ENCODE data around the gene ASMTL. TPM values are rescaled to one million over a fixed set of nuclear protein-coding genes. Genes with fewer than 3 reads are reported as not detected.

Gene ASMTL
- total and polyA plus RNA-seq, 2 of the 13 experiments (the other 11 are each of a cell fraction or from before 2014, with no cell fraction given): 5.6 to 16.3 TPM

GRCh38 chrX:1391707-1392375, 60.9 kb downstream of the ASMTL start, which contains the start of gene SLC25A6 (continued):
- TF ChIP-seq NFAT5 (CRISPR knock-in tag; IDR thresholded peaks at IDR 0.05) (peak; percentile 46; the same call in 1 of the 2 replicates), MED13 (CRISPR knock-in tag; IDR thresholded peaks at IDR 0.05) (peak; percentile 58), ZNF580 (CRISPR knock-in tag; IDR thresholded peaks at IDR 0.05; ENCODE audit: borderline replicate concordance, low read depth) (no peak; the same call in 1 of the 2 replicates), GMEB2 (CRISPR knock-in tag; IDR thresholded peaks at IDR 0.05; ENCODE audit: low read depth) (peak; percentile 54; the same call in 1 of the 2 replicates), POLR2G (IDR thresholded peaks at IDR 0.05; ENCODE audit: low read depth, low read length) (peak; percentile 94), HDAC6 (IDR thresholded peaks at IDR 0.05; ENCODE audit: low read depth, low read length) (no peak), ZNF451 (CRISPR knock-in tag; IDR thresholded peaks at IDR 0.05) (no peak; the same call in 1 of the 2 replicates), HNF4A (CRISPR knock-in tag; IDR thresholded peaks at IDR 0.05) (no peak; the same call in 1 of the 2 replicates), TFE3 (CRISPR knock-in tag; IDR thresholded peaks at IDR 0.05) (peak; percentile 87), GLI4 (CRISPR knock-in tag; IDR thresholded peaks at IDR 0.05; ENCODE audit: borderline replicate concordance) (peak; percentile 91), TIGD3 (CRISPR knock-in tag; IDR thresholded peaks at IDR 0.05; ENCODE audit: borderline replicate concordance) (no peak), ZBTB7A (CRISPR knock-in tag; IDR thresholded peaks at IDR 0.05) (no peak), THAP11 (CRISPR knock-in tag; IDR thresholded peaks at IDR 0.05) (peak; percentile 85), XBP1 (CRISPR knock-in tag; IDR thresholded peaks at IDR 0.05) (no peak), IRF9 (CRISPR knock-in tag; IDR thresholded peaks at IDR 0.05; ENCODE audit: borderline replicate concordance) (peak; percentile 87; the same call in 1 of the 2 replicates), KDM6A (CRISPR knock-in tag; IDR thresholded peaks at IDR 0.05; ENCODE audit: low read depth) (no peak), MXD4 (CRISPR knock-in tag; IDR thresholded peaks at IDR 0.05) (peak; percentile 85), SNRNP70 (IDR thresholded peaks at IDR 0.05; ENCODE audit: low read depth, low read length) (no peak), NFRKB (IDR thresholded peaks at IDR 0.05) (no peak)
